Erythroblast (primary cell): ENCODE measurements around the gene WNT3.

Source experiments
- GATA1 ChIP-seq: IDR thresholded peaks from 2 replicates; pipeline ENCODE4 v1.6.1; 2011; ENCODE audit warnings: low read depth, mild to moderate bottlenecking, control low read depth, low read length, moderate library complexity
- POLR2A ChIP-seq: IDR thresholded peaks from 2 replicates; pipeline ENCODE4 v1.6.1; 2011; ENCODE audit warnings: mild to moderate bottlenecking, low read length

DNA sequence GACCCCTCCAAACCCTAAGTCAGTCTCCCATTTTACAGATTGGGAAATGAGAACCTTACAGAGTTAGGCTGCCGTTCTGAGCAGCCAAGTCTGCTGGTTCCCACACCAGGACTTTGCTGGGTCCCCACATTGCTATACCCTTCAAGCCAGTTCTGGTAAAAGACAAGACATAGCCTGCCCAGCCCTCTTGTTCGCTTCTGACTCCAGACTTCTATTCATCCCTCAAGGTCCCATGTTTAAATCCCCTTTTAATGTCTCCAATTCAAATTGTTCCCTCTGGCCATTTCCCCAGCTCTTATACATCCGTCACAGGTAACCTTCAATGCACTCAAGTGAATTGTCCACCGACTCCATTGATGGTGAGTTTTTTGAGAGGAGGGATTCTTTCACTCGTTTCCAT, 30.2 kb downstream of the WNT3 start:
- TF ChIP-seq POLR2A (no peak), GATA1 (no peak)
